HG03066 (cell line): Measurements from ENCODE around the gene POLDIP3.
A peak's percentile ranks its signal among the peaks of the same experiment; 100 is the strongest.
"Not testable (repeated sequence)": the region's sequence is repeated elsewhere in the genome, so short reads cannot be mapped to it uniquely, and the experiment has no call there.

ENCODE experiments used
- ATAC-seq: cut with Tn5 transposase; IDR thresholded peaks from one replicate; pipeline ENCODE4 v1.9.1; 2021; ENCODE audit warnings: low read depth; ENCODE audit not compliant: unreplicated experiment

The POLDIP3 gene

GRCh38 chr22:42620084-42620483 is 5.4 kb upstream of the POLDIP3 start:
- no peak for ATAC-seq

GRCh38 chr22:42619261-42620063 is 4.8 kb upstream of the POLDIP3 start:
- ATAC-seq: no peak

GRCh38 chr22:42617155-42617983 is 2.7 kb upstream of the POLDIP3 start:
- no peak for ATAC-seq

GRCh38 chr22:42615860-42616175 is 1.1 kb upstream of the POLDIP3 start:
- ATAC-seq: not testable (repeated sequence)

GRCh38 chr22:42615092-42615859 is 593 bp upstream of the POLDIP3 start:
- peak; percentile 52 for ATAC-seq

- ATAC-seq: no peak
These were observed 796 bp downstream of the POLDIP3 start for GRCh38 chr22:42613872-42614301.

- no peak for ATAC-seq
These were observed 2.3 kb downstream of the POLDIP3 start for GRCh38 chr22:42612336-42612735.

- ATAC-seq: no peak
These were observed 3.6 kb downstream of the POLDIP3 start for GRCh38 chr22:42611051-42611450.

GRCh38 chr22:42610186-42610585 is 4.5 kb downstream of the POLDIP3 start:
- no peak for ATAC-seq

- ATAC-seq: no peak
These were observed 5.8 kb downstream of the POLDIP3 start for GRCh38 chr22:42608823-42609361.

GRCh38 chr22:42608136-42608822 is 6.4 kb downstream of the POLDIP3 start:
- ATAC-seq: no peak

GRCh38 chr22:42607641-42608040 is 7.0 kb downstream of the POLDIP3 start:
- ATAC-seq: not testable (repeated sequence)

GRCh38 chr22:42604403-42604802 is 10.3 kb downstream of the POLDIP3 start:
- no peak for ATAC-seq

- ATAC-seq: no peak
These were observed 11.3 kb downstream of the POLDIP3 start for GRCh38 chr22:42603427-42603826.

GRCh38 chr22:42602470-42602869 is 12.2 kb downstream of the POLDIP3 start:
- ATAC-seq: no peak

- no peak for ATAC-seq
These were observed 12.7 kb downstream of the POLDIP3 start for GRCh38 chr22:42601879-42602465.

- ATAC-seq: no peak
These were observed 17.7 kb downstream of the POLDIP3 start for GRCh38 chr22:42596863-42597530.

- no peak for ATAC-seq
These were observed 18.3 kb downstream of the POLDIP3 start for GRCh38 chr22:42596336-42596735.

- ATAC-seq: no peak
These were observed 19.2 kb downstream of the POLDIP3 start for GRCh38 chr22:42595434-42595833.
